ENCODE results near the gene RASA2. TPM values are rescaled to one million over a fixed set of nuclear protein-coding genes. Genes with fewer than 3 reads are reported as not detected.

The RASA2 gene
- total and polyA plus RNA-seq, 9 of the 15 experiments (the other 6 are each of a cell fraction or from before 2014, with no cell fraction given) = 2.0 to 12.8 (median 9.5) TPM

GRCh38 chr3:141575879-141576743 is 89.3 kb downstream of the RASA2 start (continued):
- TF ChIP-seq RNF219 (CRISPR knock-in tag; IDR thresholded peaks at IDR 0.05) (no peak), JUN (IDR thresholded peaks at IDR 0.05; ENCODE audit: borderline replicate concordance, low read depth, low read length) (no peak), JUN (CRISPR knock-in tag; IDR thresholded peaks at IDR 0.05; ENCODE audit: borderline replicate concordance) (no peak)

- H3K4me3 ChIP-seq = no peak overlapping the region
- DNase-seq (ENCODE audit: extremely low read depth in 1 of 4, low spot score in 3 of 4) (no peak), ATAC-seq (no peak), FAIRE-seq (no peak)
- 100% methylated on average over 1 of the region's 1 CpG for WGBS (ENCODE audit: insufficient coverage, low coverage, missing lambda C conversion rate)
- H2AFZ ChIP-seq (ENCODE audit: low read depth, low read length) = no peak overlapping the region
- no TSS peak for BruUV-seq (replicated peaks)
- H4K20me1 ChIP-seq (replicated peaks; ENCODE audit: control insufficient read depth, insufficient read depth, low read length) = no peaks in the 10 kb centered on the region
- no peaks in the 10 kb centered on the region for H3K4me1 ChIP-seq (replicated peaks in 1 of 2; ENCODE audit: control insufficient read depth in 2 of 2, insufficient read depth in 2 of 2, low read length in 2 of 2)
- H3K36me3 ChIP-seq (ENCODE audit: control insufficient read depth, insufficient read depth, low read length) = peaks cover 53% of the 10 kb centered on the region
- intact Hi-C loops (cut with micrococcal nuclease) (loop anchor here (1.0 to 10.0 kb wide), 4 partner anchors 68 to 698 kb away; partner anchors contain the start of gene RNF7), in situ Hi-C loops (cut with MboI) (no loop called here)
- no peak overlapping the region for H3K27ac ChIP-seq (ENCODE audit: extremely low read depth, low read depth, low read length)
- H3K79me2 ChIP-seq (ENCODE audit: control insufficient read depth, insufficient read depth, low read length) = no peaks in the 10 kb centered on the region
- no peak overlapping the region for H3K4me2 ChIP-seq (ENCODE audit: insufficient read depth, low read length)
- ChIA-PET CTCF (ENCODE audit: low intra/inter-chr PET ratio) (interaction anchor here (0.8 to 1.8 kb wide), 2 partner anchors 163 to 421 kb away, joined by 3 to 5 read pairs; no protein-coding TSS in a partner anchor), POLR2A (no interaction called here)
- H3K9ac ChIP-seq (ENCODE audit: insufficient read depth in 1 of 2, low read depth in 2 of 2, low read length in 2 of 2) = no peak overlapping the region
- no peaks in the 10 kb centered on the region for H3K9me1 ChIP-seq (ENCODE audit: control insufficient read depth, insufficient read depth, low read length)
- no peaks in the 10 kb centered on the region for H3K27me3 ChIP-seq (ENCODE audit: control insufficient read depth in 2 of 2, insufficient read depth in 2 of 2, low read length in 2 of 2)
- H3K9me3 ChIP-seq (replicated peaks; ENCODE audit: control insufficient read depth, insufficient read depth, low read depth, low read length) = no peaks in the 10 kb centered on the region
- TF ChIP-seq ZNF124 (CRISPR knock-in tag; IDR thresholded peaks at IDR 0.05) = no peak
- TF ChIP-seq E4F1 (CRISPR knock-in tag; IDR thresholded peaks at IDR 0.05; ENCODE audit: borderline replicate concordance) = no peak
- TF ChIP-seq HDGF (IDR thresholded peaks at IDR 0.05) = no peak
- TF ChIP-seq RREB1 (CRISPR knock-in tag; IDR thresholded peaks at IDR 0.05) = no peak
- TF ChIP-seq SAP30 (IDR thresholded peaks at IDR 0.05; ENCODE audit: borderline replicate concordance, insufficient read depth, low read depth, low read length, poor library complexity, severe bottlenecking) = no peak
- no peak for TF ChIP-seq NCOA2 (IDR thresholded peaks at IDR 0.05; ENCODE audit: partially characterized antibody in 2 of 2)
These were observed 89.9 kb downstream of the RASA2 start for GRCh38 chr3:141576744-141577052.

Measured in K562 (cell line).